ENCODE data around the gene ACSS3.

ACSS3 gene

DNA sequence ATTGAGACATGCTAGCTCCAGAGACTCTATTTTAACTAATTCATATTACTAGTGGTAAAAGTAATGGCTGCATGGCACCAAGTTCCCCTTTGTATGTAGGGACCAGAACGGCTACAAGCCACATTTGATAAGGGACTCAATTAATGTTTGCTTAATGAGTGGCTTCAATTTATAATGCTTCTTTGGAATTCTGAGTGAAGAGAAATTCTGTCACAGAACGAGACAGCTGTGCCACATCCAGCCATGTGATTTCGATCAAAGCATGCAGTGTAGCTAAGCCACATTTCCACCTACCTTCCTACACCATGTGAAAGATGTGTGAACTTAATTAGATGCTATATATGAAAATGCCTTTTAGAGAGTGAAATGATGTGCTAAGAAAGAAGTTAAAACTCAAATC lies 217.4 kb downstream of the ACSS3 start:
- no peak overlapping the region for H3K4me3 ChIP-seq (replicated peaks in 1 of 2; ENCODE audit: low read depth in 2 of 2, low read length in 2 of 2)
- DNase-seq (ENCODE audit: low read depth in 2 of 2) = no peak
- TF ChIP-seq, protein P1, sequence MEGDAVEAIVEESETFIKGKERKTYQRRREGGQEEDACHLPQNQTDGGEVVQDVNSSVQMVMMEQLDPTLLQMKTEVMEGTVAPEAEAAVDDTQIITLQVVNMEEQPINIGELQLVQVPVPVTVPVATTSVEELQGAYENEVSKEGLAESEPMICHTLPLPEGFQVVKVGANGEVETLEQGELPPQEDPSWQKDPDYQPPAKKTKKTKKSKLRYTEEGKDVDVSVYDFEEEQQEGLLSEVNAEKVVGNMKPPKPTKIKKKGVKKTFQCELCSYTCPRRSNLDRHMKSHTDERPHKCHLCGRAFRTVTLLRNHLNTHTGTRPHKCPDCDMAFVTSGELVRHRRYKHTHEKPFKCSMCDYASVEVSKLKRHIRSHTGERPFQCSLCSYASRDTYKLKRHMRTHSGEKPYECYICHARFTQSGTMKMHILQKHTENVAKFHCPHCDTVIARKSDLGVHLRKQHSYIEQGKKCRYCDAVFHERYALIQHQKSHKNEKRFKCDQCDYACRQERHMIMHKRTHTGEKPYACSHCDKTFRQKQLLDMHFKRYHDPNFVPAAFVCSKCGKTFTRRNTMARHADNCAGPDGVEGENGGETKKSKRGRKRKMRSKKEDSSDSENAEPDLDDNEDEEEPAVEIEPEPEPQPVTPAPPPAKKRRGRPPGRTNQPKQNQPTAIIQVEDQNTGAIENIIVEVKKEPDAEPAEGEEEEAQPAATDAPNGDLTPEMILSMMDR (IDR thresholded peaks at IDR 0.05; ENCODE audit: low read depth, low read length) = no peak

DNA sequence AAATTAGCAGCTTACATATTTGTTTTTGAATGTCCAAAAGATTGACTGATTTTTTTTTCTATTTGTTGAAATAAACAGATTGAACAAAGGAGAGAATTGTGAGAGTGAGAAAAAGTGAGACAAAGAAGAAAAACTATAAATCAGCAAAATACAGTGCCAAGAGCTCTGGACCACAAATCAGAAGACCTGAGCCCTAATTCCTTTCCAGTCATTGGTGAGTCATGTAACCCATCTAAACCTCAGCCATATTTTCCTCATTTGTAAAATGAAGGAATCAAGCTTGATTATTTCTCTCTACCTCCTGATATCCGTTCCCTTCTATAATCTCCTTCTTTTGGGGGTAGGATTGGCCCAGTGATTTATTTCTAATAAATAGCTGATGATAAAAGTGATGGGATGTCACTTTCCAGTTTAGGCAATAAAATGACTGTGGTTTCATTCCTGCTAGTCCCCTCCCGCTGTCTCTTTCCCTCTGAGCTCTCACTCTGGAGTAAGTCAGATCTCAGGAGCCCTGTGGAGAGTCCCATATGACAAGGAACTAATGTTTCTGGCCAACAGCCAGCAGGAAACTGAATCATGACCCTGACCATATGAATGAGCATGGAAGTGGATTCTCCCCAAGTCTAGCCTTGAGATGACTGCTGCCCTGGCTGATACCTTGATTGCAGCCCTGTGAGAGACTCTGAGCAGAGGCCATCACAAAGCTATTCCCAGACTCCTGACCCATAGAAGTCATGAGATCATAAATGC lies 218.9 kb downstream of the ACSS3 start:
- no peak overlapping the region for H3K4me3 ChIP-seq (replicated peaks in 1 of 2; ENCODE audit: low read depth in 2 of 2, low read length in 2 of 2)
- DNase-seq (ENCODE audit: low read depth in 2 of 2) = peak; percentile 36 to 71
- TF ChIP-seq, protein P1 (IDR thresholded peaks at IDR 0.05; ENCODE audit: low read depth, low read length) = no peak

DNA sequence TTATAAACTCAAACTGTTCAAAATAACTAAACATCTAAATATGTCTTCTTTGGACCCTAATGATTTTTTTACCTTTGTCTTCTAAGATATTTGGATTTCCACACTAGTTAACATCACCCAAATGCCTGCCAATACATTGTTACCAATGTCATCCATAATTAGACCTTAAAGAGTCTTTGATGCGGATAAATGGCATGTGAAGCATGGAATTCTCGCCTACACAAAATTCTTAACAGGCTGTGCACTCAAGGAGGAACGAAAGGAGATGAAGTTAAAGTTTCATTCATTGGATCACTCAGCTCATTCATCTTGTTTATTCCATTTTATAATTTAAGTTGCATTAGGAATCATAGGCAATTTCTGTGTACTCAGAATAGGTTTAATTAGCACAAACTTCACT lies 219.7 kb downstream of the ACSS3 start:
- no peak for DNase-seq (ENCODE audit: low read depth in 2 of 2)
- TF ChIP-seq, protein P1 (IDR thresholded peaks at IDR 0.05; ENCODE audit: low read depth, low read length) = no peak

DNA sequence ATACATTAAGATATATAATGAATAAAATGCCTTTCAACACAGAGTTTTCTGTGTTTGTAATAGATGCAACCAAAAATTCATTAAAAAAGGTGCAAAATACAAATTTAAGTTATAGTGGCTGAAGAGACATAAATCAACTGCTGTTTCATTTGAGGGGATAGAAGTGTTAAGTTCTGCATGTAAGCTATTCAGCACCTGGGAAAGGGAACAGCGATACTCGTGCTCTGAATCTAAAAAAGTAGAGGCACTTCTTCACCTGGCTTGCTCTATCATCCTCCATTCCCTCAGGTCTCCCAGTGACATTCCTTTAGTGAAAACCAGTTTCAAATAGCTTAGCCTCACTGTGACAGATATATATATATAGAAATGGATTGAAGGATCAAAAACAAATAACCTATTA lies 222.6 kb downstream of the ACSS3 start:
- no peak overlapping the region for H3K4me3 ChIP-seq (replicated peaks in 1 of 2; ENCODE audit: low read depth in 2 of 2, low read length in 2 of 2)
- DNase-seq (ENCODE audit: low read depth in 2 of 2) = no peak
- TF ChIP-seq, protein P1 (IDR thresholded peaks at IDR 0.05; ENCODE audit: low read depth, low read length) = no peak

More for the DNA sequence above, 219.7 kb downstream of the ACSS3 start:
- no peak overlapping the region for H3K4me3 ChIP-seq (replicated peaks in 1 of 2; ENCODE audit: low read depth in 2 of 2, low read length in 2 of 2)

DNA sequence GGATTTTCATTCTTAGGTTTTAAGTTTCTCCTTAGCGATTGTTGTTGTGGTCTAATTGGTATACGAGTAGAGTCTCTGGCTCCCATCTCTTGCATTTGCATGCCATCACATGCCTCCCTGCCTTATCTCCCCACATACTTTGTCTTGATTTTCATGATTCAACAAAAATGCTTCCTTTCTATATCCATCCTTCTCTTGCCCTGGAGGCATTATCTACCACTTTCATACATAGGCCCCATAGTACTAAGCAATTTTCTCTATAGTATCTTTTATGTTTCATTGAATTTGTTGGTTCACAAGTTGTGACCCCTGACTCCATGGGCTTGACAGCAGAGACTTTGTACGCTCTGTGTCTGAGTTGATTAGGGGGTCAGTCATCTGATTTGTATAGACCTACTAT lies 226.1 kb downstream of the ACSS3 start:
- TF ChIP-seq, protein P1 (IDR thresholded peaks at IDR 0.05; ENCODE audit: low read depth, low read length) = no peak
- DNase-seq (ENCODE audit: low read depth in 2 of 2) = no peak
- H3K4me3 ChIP-seq (replicated peaks in 1 of 2; ENCODE audit: low read depth in 2 of 2, low read length in 2 of 2) = no peak overlapping the region
